SU-DHL-6 (cell line): ENCODE results near the gene DEAF1.

ENCODE experiments used
- EZH2phosphoT487 ChIP-seq: fragments of 200-600 bp; sonication (generic), shearing (Covaris generic); conservative IDR thresholded peaks from 2 replicates; pipeline ENCODE4 v1.6.1; 2018; ENCODE audit warnings: mild to moderate bottlenecking, antibody characterized with exemption, low read length, moderate library complexity, mixed read lengths
- TF ChIP-seq, protein P1 (sequence below): fragments of 200-600 bp; sonication (generic); IDR thresholded peaks from one replicate; pipeline ENCODE4 v1.5.1; 2017; ENCODE audit warnings: antibody characterized with exemption, mild to moderate bottlenecking, low read length, moderate library complexity; ENCODE audit not compliant: insufficient read depth, poor library complexity, severe bottlenecking

DNA sequence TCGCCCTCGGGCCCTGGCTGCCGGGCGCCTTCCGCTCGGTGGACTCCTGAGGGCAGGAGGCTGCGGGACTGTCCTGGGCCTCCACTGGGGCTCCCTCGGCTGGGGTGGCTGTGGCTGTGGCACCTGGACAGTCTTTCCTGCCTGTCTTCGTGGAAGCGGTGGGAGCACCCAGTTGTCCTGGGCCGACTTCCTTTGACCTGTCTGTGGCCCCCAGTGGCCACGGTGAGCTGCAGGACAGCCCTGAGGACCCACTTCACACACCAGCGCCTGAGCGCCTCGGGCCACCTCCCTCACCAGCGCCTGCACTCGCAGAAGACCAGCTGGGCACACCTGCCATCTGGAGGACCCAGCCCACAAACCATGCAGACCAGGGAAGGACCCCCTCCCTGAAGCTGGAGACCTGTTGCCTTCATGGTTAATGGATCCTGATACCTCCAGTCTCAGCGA lies 9.2 kb upstream of the DEAF1 start:
- TF ChIP-seq, protein P1, sequence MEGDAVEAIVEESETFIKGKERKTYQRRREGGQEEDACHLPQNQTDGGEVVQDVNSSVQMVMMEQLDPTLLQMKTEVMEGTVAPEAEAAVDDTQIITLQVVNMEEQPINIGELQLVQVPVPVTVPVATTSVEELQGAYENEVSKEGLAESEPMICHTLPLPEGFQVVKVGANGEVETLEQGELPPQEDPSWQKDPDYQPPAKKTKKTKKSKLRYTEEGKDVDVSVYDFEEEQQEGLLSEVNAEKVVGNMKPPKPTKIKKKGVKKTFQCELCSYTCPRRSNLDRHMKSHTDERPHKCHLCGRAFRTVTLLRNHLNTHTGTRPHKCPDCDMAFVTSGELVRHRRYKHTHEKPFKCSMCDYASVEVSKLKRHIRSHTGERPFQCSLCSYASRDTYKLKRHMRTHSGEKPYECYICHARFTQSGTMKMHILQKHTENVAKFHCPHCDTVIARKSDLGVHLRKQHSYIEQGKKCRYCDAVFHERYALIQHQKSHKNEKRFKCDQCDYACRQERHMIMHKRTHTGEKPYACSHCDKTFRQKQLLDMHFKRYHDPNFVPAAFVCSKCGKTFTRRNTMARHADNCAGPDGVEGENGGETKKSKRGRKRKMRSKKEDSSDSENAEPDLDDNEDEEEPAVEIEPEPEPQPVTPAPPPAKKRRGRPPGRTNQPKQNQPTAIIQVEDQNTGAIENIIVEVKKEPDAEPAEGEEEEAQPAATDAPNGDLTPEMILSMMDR: no peak
- no peak for TF ChIP-seq EZH2phosphoT487
